ENCODE results near the gene SMIM10.
"Not testable (repeated sequence)": the region's sequence is repeated elsewhere in the genome, so short reads cannot be mapped to it uniquely, and the experiment has no call there.

Gene SMIM10

GRCh38 chrX:134990801-134991481, at the start of gene SMIM10:
Gene SMIM10 (plus strand): TSS chrX:134990991. CDS start chrX:134991096, 105 bp downstream.
- peak; percentile 49 for DNase-seq (ENCODE audit: low spot score)

- DNase-seq (ENCODE audit: low spot score): not testable (repeated sequence)
Observed at GRCh38 chrX:134946364-134946763, 44.4 kb upstream of the SMIM10 start.

GRCh38 chrX:134948333-134949241, 42.2 kb upstream of the SMIM10 start:
- DNase-seq (ENCODE audit: low spot score): no peak

- DNase-seq (ENCODE audit: low spot score): no peak
Observed at GRCh38 chrX:134949271-134949670, 41.5 kb upstream of the SMIM10 start.

- no peak for DNase-seq (ENCODE audit: low spot score)
Observed at GRCh38 chrX:134957836-134958235, 33.0 kb upstream of the SMIM10 start.

GRCh38 chrX:134960366-134960765, 30.4 kb upstream of the SMIM10 start:
- not testable (repeated sequence) for DNase-seq (ENCODE audit: low spot score)

GRCh38 chrX:134963041-134963440, 27.8 kb upstream of the SMIM10 start:
- peak; percentile 16 for DNase-seq (ENCODE audit: low spot score)

GRCh38 chrX:134969726-134970125, 21.1 kb upstream of the SMIM10 start:
- DNase-seq (ENCODE audit: low spot score): no peak

- DNase-seq (ENCODE audit: low spot score): no peak
Observed at GRCh38 chrX:134971926-134972325, 18.9 kb upstream of the SMIM10 start.

GRCh38 chrX:134975516-134975915, 15.3 kb upstream of the SMIM10 start:
- DNase-seq (ENCODE audit: low spot score): no peak

- DNase-seq (ENCODE audit: low spot score): no peak
Observed at GRCh38 chrX:134981910-134982309, 8.9 kb upstream of the SMIM10 start.

- DNase-seq (ENCODE audit: low spot score): no peak
Observed at GRCh38 chrX:134982748-134983147, 8.0 kb upstream of the SMIM10 start.

- no peak for DNase-seq (ENCODE audit: low spot score)
Observed at GRCh38 chrX:134985479-134985878, 5.3 kb upstream of the SMIM10 start.

- no peak for DNase-seq (ENCODE audit: low spot score)
Observed at GRCh38 chrX:134990475-134990800, 353 bp upstream of the SMIM10 start.

GRCh38 chrX:134997646-134998045, 6.9 kb downstream of the SMIM10 start:
- DNase-seq (ENCODE audit: low spot score): no peak

- no peak for DNase-seq (ENCODE audit: low spot score)
Observed at GRCh38 chrX:134998246-134998645, 7.5 kb downstream of the SMIM10 start.

- DNase-seq (ENCODE audit: low spot score): peak; percentile 34
Observed at GRCh38 chrX:134999469-134999868, 8.7 kb downstream of the SMIM10 start.

GRCh38 chrX:135000516-135000915, 9.7 kb downstream of the SMIM10 start:
- peak; percentile 32 for DNase-seq (ENCODE audit: low spot score)

- peak; percentile 79 for DNase-seq (ENCODE audit: low spot score)
Observed at GRCh38 chrX:135003876-135004623, 13.3 kb downstream of the SMIM10 start.

- no peak for DNase-seq (ENCODE audit: low spot score)
Observed at GRCh38 chrX:135006187-135006586, 15.4 kb downstream of the SMIM10 start.

- DNase-seq (ENCODE audit: low spot score): no peak
Observed at GRCh38 chrX:135009057-135009610, 18.3 kb downstream of the SMIM10 start.

GRCh38 chrX:135009838-135010237, 19.0 kb downstream of the SMIM10 start:
- DNase-seq (ENCODE audit: low spot score): no peak

Data from hepatic stellate cell (primary cell).